Right lobe of liver (tissue), 6 donors: ENCODE data around the gene HPS6. TPM values are rescaled to one million over a fixed set of nuclear protein-coding genes. Genes with fewer than 3 reads are reported as not detected.
"Not testable (repeated sequence)": the region's sequence is repeated elsewhere in the genome, so short reads cannot be mapped to it uniquely, and the experiment has no call there.

Experiments
- ATAC-seq, 4 donors: fragments of 200-7000 bp; cut with Tn5 transposase; one replicate each; pipeline ENCODE4 v1.9.1; 2020; ENCODE audit warnings: mild to moderate bottlenecking in 4 of 4, moderate library complexity in 4 of 4
- DNase-seq, 3 donors: peaks; one replicate each; pipeline ENCODE4 v3.0.0-alpha.2; 2020
- H3K27ac ChIP-seq, 3 donors: fragments of 200-600 bp; one replicate each; pipeline ENCODE4 v1.8.0; 2022
- H3K27me3 ChIP-seq, 2 donors: fragments of 200-600 bp; one replicate each; pipeline ENCODE4 v1.8.0; 2022
- H3K36me3 ChIP-seq, 4 donors: fragments of 200-600 bp; sonication (generic) in 1 of 4; one replicate each; pipeline versions ENCODE4 v1.5.1 to v1.8.0; 2017 to 2022; ENCODE audit warnings: control low read depth in 1 of 4
- H3K4me1 ChIP-seq, 4 donors: fragments of 200-600 bp; sonication (generic) in 1 of 4; one replicate each; pipeline versions ENCODE4 v1.5.1 to v1.8.0; 2017 to 2022; ENCODE audit warnings: control low read depth in 1 of 4
- H3K4me3 ChIP-seq, 3 donors: fragments of 200-600 bp; one replicate each; pipeline ENCODE4 v1.8.0; 2022
- H3K9me3 ChIP-seq, 4 donors: fragments of 200-600 bp; sonication (generic) in 1 of 4; one replicate each; pipeline versions ENCODE4 v1.5.1 to v1.8.0; 2017 to 2022; ENCODE audit warnings: control low read depth in 1 of 4
- CTCF ChIP-seq, 4 donors: fragments of 200-600 bp in 3 of 4; fragments of 450-650 bp in 1 of 4; IDR thresholded peaks; one replicate each; pipeline versions ENCODE4 v1.5.1 to v1.8.0; 2016 to 2022; ENCODE audit warnings: antibody characterized with exemption in 4 of 4, mild to moderate bottlenecking in 2 of 4
- POLR2A ChIP-seq: fragments of 450-650 bp; IDR thresholded peaks from one replicate; pipeline ENCODE4 v1.6.1; 2017; ENCODE audit warnings: antibody characterized with exemption, mild to moderate bottlenecking
- WGBS: methylation state at CpG from one replicate; pipeline ENCODE4 v1.1.6; 2018; ENCODE audit warnings: low coverage, low lambda C conversion rate; ENCODE audit not compliant: insufficient coverage; ENCODE audit errors: missing lambda C conversion rate; 5-methylcytosine and 5-hydroxymethylcytosine counted together
- intact Hi-C, 2 donors: fragments of 100-400 bp; cut with DNase I; formaldehyde crosslinking; loops; one replicate each; pipeline versions ENCODE4 v1.11.2 to v1.14.1; 2022
- total RNA-seq, 6 experiments: library from RNA; depleted of rRNA in 2 of 6; stranded (reverse); fragments of >200 nt in 2 of 6; fragmentation: NEBNext Ultra II Directional in 3 of 6; extraction: Animal tissue kit (Norgen Biotek cat#: 25700) in 3 of 6; gene quantifications; one replicate each; pipeline versions ENCODE4 v1.1.0 to v1.2.4, GENCODE V29; 2016 to 2023
- donor health status: DM: no; HTN: yes; CAD: no.
- donor health status: DM: no; HTN: no; CAD: no.
- donor health status: DM: no; HTN: no; CAD: no.
- donor health status: DM: no; HTN: yes; CAD: no.
- donor health status: DM: no; HTN: yes; CAD: no.

The HPS6 gene
- total RNA-seq, 6 experiments from 2014 or later, result 6.6 to 11.7 (median 8.4) TPM

- DNase-seq (no peak), ATAC-seq (no peak)
- Histone ChIP-seq H3K27me3 (no peaks in the 10 kb centered on the region), H3K9me3 (no peaks in the 10 kb centered on the region), H3K36me3 (peaks cover 0 to 10% (median 3%) of the 10 kb centered on the region in 4 donors), H3K4me3 (no peak overlapping the region), H3K4me1 (no peaks in the 10 kb centered on the region), H3K27ac (no peak overlapping the region)
- intact Hi-C loops, result no loop called here
- TF ChIP-seq POLR2A, result no peak
- TF ChIP-seq CTCF (IDR thresholded peaks at IDR 0.05), result no peak
- WGBS, result 76% methylated on average over 7 of the region's 7 CpGs
These were observed 24.7 kb upstream of the HPS6 start for GRCh38 chr10:102040305-102041050.

GRCh38 chr10:102045292-102045691 lies 19.9 kb upstream of the HPS6 start:
- WGBS, result 58% methylated on average over 3 of the region's 3 CpGs
- intact Hi-C loops, result no loop called here
- no peak for TF ChIP-seq CTCF (IDR thresholded peaks at IDR 0.05)
- no peak for TF ChIP-seq POLR2A
- no peaks in the 10 kb centered on the region for H3K36me3 ChIP-seq
- ATAC-seq (peak in 1 of 4 donors; percentile 40), DNase-seq (no peak)
- no peaks in the 10 kb centered on the region for H3K27me3 ChIP-seq
- no peaks in the 10 kb centered on the region for H3K4me1 ChIP-seq
- H3K4me3 ChIP-seq, result no peak overlapping the region
- H3K9me3 ChIP-seq, result no peaks in the 10 kb centered on the region
- no peak overlapping the region for H3K27ac ChIP-seq

- Histone ChIP-seq H3K4me1 (no peaks in the 10 kb centered on the region), H3K36me3 (no peaks in the 10 kb centered on the region), H3K27ac (no peak overlapping the region), H3K9me3 (no peaks in the 10 kb centered on the region), H3K4me3 (no peak overlapping the region), H3K27me3 (no peaks in the 10 kb centered on the region)
- ATAC-seq, result no peak
- intact Hi-C loops, result no loop called here
- no peak for DNase-seq
- TF ChIP-seq POLR2A (no peak), CTCF (IDR thresholded peaks at IDR 0.05) (no peak)
- 100% methylated on average over 2 of the region's 2 CpGs for WGBS
These were observed 19.1 kb upstream of the HPS6 start for GRCh38 chr10:102046095-102046494.

GRCh38 chr10:102054881-102055646 lies 10.1 kb upstream of the HPS6 start:
- H3K9me3 ChIP-seq, H3K36me3 ChIP-seq, DNase-seq, intact Hi-C loops, H3K27me3 ChIP-seq: not testable (repeated sequence)
- 57% methylated on average over 29 of the region's 34 CpGs for WGBS
- Histone ChIP-seq H3K27ac (peak overlapping the region; percentile 83 to 96 (median 93)), H3K4me3 (peak overlapping the region; percentile 76 to 94 (median 89)), H3K4me1 (peaks cover 0 to 16% (median 0%) of the 10 kb centered on the region in 4 donors)
- ATAC-seq, result peak in 1 of 4 donors; percentile 15
